Measurements from ENCODE around the gene SLC1A7.

Gene SLC1A7

DNA sequence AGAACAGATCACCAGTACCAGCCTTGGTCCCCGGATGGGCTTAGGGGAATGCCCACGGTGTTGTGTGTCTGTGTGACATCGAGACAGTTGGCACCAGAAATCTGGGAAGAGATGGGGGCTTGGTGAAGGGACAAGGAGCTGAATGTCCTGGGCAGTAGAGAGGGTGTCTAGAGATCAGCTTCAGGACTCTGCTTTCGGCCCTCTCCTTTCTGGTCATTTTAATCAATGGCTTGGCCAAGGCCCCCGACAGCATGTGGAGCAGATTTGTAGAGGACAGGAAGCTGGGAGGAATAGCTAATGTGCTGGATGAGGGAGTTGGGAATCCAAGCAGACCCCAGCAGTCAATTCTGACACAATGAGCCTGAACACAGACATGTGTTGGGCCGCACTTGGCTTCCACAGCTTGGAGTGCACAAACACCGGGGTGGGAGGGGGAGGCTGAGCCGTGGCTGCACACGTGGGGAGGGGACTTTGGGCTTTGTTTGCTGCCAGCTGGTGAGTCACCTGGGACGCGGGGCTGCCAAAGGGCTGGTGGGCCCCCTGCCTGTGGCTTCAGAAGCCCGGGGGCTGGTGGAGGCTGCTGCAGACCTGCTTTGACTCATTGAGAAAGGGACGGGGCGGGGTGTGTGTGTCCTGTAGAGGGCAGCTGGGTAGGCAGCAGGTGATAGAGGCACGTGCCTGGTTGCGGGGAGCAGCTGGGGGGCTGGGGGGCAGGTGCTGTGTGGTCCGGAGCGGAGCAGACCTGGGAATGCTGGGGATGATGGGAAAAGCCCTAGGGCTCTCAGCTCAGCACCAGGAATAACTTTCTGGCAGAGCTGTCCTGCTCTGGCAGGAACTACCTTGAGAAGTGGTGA, 20.9 kb downstream of the SLC1A7 start:
- intact Hi-C loops (cut with DNase I) = no loop called here

DNA sequence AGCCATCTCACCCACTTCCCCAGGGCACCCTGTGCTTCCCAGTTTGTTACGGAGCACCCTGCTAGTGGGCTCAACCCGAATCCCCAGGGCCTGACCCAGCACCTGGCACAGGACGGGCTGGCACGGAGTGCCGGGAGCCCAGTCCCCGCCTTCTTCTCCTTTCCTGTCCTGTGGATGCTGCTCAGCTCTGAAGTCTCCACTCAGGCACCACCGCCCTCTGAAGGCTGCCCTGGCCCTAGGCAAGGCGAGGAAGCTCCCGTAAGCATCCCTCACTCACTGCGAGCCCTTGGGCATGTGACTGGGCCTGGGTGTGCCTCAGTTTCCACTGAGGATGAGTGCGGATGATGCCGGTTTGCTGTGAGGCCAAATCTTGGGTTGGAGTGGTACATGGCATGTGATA, 21.8 kb downstream of the SLC1A7 start:
- no peak for DNase-seq
- intact Hi-C loops (cut with DNase I) = no loop called here

More for the DNA sequence above, 20.9 kb downstream of the SLC1A7 start:
- DNase-seq = peak in 7 of 42 donors; percentile 4 to 55 (median 15)

- no peak for DNase-seq
- intact Hi-C loops (cut with DNase I) = no loop called here
Observed at GRCh38 chr1:53117836-53118235, 24.6 kb downstream of the SLC1A7 start.

- intact Hi-C loops (cut with DNase I) = no loop called here
- no peak for DNase-seq
Observed at GRCh38 chr1:53116933-53117600, 25.4 kb downstream of the SLC1A7 start.

GRCh38 chr1:53116307-53116810, 26.1 kb downstream of the SLC1A7 start:
- DNase-seq = no peak
- intact Hi-C loops (cut with DNase I) = no loop called here

DNA sequence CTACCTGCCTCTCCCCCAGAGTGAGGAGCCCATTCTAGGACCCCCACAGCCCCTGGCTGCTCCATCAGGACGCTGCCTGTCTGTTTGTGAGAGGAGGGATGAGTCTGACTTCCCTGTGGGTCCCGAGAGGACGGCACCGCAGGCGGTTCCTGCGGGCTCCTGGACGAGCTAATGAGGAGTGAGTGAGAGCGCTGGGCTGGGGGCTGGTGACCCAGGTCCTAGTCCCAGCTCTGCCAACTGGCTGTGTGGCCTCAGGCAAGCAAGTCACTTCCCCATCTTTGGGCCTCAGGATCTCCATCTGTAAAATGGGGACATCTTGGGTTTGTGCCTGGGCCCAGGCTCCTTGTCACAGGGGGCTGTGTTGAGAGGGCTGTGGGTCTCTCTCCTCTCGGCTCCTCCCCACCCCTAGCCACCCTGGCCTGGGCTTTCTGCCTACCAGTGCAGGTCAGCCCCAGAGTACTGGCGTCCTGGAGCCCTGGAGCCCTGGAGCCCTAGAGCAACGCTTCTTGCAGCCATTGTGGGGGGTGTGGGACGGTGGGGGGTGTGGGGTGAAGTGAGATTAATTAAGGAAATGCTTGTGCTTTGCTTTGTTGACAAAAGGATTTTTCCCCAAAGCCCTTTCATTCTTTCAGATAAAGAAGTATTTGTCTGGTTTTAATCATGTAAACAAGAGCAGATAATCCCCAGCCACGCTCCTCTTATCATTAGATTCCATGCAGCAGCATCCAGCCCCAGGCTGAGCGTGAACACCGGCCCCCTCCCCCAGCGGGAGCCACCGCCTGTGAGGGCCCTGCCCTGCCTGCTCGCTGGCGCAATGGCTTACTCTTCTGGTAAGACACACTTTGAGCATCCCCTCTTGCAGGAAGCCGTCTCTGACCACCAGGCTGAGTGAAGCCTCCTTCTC, 26.8 kb downstream of the SLC1A7 start:
- intact Hi-C loops (cut with DNase I) = no loop called here
- no peak for DNase-seq

- no peak for DNase-seq
- intact Hi-C loops (cut with DNase I) = no loop called here
Observed at GRCh38 chr1:53114581-53115400, 27.6 kb downstream of the SLC1A7 start.

GRCh38 chr1:53114090-53114489, 28.3 kb downstream of the SLC1A7 start:
- intact Hi-C loops (cut with DNase I) = no loop called here
- DNase-seq = no peak

DNA sequence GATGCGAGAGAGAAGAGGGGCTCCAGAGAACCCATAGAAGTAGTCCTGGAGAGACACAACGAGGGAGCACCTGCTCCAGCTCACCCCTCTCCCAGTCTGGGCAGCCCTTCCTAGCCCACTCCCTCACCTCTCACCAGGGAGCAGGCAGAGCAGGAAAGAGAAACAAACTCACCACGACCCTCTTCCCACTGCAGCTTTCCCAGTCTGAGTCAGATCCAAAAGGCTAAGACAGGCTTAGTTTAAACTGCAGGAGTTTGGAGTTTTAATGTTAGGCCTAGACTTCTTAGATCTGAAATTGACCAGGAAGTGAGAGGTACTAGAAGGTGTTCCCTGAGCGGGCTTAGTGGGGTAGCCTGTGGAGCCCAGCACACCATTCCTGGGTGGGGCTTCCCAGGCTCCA, 29.6 kb downstream of the SLC1A7 start:
- DNase-seq = no peak
- intact Hi-C loops (cut with DNase I) = no loop called here

DNA sequence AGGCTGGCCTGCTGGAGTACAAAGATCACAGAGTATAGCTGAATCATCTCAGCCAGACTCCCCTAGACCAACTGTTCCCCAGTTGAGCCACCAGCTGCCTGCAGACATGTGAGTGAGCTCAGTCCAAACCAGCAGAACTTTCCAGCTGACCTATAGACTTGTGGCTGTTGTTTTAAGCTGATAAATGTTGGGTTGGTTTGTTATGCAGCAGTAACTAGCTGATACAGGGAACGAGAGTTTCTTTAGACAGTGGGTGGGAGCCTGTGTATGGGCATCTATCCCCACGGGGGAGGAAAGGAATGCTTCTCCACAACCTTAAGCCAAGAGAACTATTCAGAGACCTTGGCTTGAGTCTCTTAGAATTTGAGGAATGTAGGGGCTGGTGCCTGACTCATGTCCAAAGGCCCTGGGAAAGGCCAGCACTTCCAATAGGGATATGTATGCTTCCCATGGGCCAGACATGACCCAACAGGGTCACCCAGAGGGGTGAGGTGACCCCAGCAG, 30.1 kb downstream of the SLC1A7 start:
- no peak for DNase-seq

DNA sequence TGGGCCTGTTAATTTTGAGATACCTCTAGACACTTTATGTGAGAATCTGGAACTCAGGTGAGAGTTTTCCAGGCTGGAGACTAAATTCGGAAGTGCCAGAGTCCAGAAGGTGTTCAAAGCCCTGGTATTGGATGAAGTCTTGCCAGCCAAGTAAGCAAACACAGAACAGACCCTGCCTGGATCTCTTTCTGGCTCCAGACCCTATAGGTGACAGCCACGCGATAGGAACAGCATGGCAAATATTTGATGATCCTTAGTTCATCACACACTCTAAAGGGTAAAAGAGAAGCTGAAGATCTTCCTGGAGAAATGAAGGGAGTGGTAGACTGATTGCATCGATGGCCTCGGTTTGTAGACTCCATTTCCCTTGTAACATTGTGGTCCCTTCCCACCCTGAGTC, 30.7 kb downstream of the SLC1A7 start:
- intact Hi-C loops (cut with DNase I) = no loop called here
- no peak for DNase-seq

More for the DNA sequence above, 30.1 kb downstream of the SLC1A7 start:
- intact Hi-C loops (cut with DNase I) = no loop called here

GRCh38 chr1:53111073-53111556, 31.3 kb downstream of the SLC1A7 start:
- intact Hi-C loops (cut with DNase I) = no loop called here
- DNase-seq = no peak

DNA sequence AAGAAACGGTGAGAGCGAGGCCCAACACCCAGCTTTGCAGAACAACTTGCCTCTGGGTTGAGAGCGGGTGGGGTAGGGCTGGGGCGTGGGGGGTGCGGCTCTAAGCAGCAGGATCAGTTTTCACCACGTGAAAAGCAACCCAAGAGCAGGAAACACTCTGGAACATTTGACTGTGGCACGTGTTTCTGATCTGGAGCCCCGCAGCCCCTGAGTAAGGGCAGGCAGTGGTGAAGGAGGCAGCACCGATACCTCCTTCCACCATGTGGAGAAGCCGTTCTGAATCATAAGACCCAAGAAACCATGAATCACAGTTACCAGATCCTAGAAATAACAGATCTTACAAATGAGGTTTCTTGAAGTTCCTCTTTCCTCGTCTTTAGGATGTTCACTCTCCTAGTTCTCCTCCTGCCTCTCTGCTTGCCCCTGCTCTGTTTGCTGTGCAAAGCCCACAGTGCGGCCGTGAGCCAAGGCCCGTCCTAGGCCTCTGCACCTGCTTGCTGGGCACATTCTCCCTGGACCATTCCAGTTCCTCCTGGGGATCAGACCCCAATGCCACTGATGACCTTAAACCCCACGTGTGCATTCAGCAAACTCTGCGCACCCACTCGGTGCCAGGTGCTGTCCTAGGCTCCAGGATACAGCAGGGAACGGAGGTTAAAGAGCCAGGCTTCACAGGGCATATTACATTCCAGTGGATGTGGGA, 31.9 kb downstream of the SLC1A7 start:
- DNase-seq = no peak
- intact Hi-C loops (cut with DNase I) = no loop called here

- intact Hi-C loops (cut with DNase I) = no loop called here
- no peak for DNase-seq
Observed at GRCh38 chr1:53108646-53109580, 33.5 kb downstream of the SLC1A7 start.

DNA sequence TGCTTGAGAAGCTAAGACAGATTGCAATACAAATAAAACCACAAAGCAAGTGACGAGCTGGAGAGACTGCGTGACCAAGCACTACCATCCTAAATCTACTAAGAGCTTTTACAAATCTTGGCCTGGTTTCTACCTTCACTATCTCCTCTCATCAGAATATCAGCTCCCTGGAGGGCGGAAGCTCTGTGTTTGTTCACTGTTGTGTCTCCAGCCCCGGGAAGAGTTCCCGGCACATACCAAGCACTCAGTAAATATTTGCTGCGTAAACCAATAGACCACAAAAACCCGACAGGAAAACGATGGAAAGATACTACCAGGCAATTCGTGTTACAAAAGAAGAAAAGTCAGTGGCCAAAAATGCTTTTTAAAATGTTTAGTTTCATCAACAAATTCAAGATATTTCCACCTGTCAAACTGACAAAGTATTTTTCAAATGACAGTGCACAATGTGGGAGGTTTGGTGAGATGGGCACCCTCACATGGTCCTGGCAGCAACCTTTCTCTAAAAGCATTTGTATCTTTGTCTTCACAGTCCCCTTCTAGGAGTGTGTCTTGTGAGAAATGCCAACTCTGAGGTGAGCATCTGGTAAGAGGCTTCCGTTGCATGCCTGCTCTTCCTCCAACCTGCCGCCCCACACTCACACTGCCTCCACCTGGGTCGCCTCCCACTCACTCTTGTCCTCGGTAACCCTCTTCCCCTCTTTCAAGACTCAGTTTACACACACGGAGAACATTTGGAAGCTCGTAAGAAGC, 34.7 kb downstream of the SLC1A7 start:
- intact Hi-C loops (cut with DNase I) = no loop called here
- DNase-seq = no peak

GRCh38 chr1:53107090-53107489, 35.3 kb downstream of the SLC1A7 start:
- DNase-seq = no peak
- intact Hi-C loops (cut with DNase I) = no loop called here

All from head of caudate nucleus (tissue), 42 donors.